HCT116 (cell line): ENCODE measurements around the gene CAPN9. TPM values are rescaled to one million over a fixed set of nuclear protein-coding genes. Genes with fewer than 3 reads are reported as not detected.

Source experiments
- ATAC-seq: fragments of 200-7000 bp; cut with Tn5 transposase; 2 replicates; pipeline ENCODE4 v1.9.1; 2020; ENCODE audit warnings: mild to moderate bottlenecking, moderate library complexity
- BruUV-seq: library from RNA; stranded (reverse); fragments of 400-500 nt; replicated peaks from 2 replicates; lab custom pipeline; 2021; lab: Mats Ljungman, UMichigan
- CTCF ChIA-PET: fragments of 300-600 bp; sonication (Branson Sonifier 250); formaldehyde crosslinking; loops from one replicate; lab custom pipeline; 2021; ENCODE audit warnings: antibody characterized with exemption; lab: Charles Lee
- POLR2A ChIA-PET: fragments of 300-600, 350-600 bp; sonication (Branson Sonifier 250); formaldehyde crosslinking; loops from one replicate; lab custom pipeline; 2021; ENCODE audit warnings: antibody characterized with exemption; lab: Charles Lee
- RAD21 ChIA-PET, 2 experiments: fragments of 300-600 bp; sonication (Branson Sonifier 250); formaldehyde crosslinking; loops; one replicate each; lab custom pipeline; 2023; ENCODE audit warnings: low total read pairs in 2 of 2; ENCODE audit not compliant: uncharacterized antibody in 2 of 2, unreplicated experiment in 2 of 2, low non-redundant PET in 1 of 2; lab: Charles Lee
- DNase-seq: peaks from one replicate; pipeline ENCODE4 v3.0.0-alpha.2; 2010; ENCODE audit warnings: low read depth, low spot score
- H2AFZ ChIP-seq: fragments of 200-600 bp; shearing (Covaris generic), sonication (generic); 2 replicates; pipeline ENCODE4 v1.6.1; 2017; ENCODE audit warnings: low read depth, mixed run types, mixed read lengths, antibody characterized with exemption, low read length; ENCODE audit not compliant: poor library complexity, severe bottlenecking
- H3K27ac ChIP-seq: 2 replicates; pipeline ENCODE4 v1.5.1; 2012; ENCODE audit warnings: low read depth, low read length
- H3K27me3 ChIP-seq: fragments of 200-600 bp; sonication (generic); 2 replicates; pipeline ENCODE4 v1.6.1; 2016; ENCODE audit warnings: mixed run types, low read length, mixed read lengths; ENCODE audit not compliant: insufficient read depth
- H3K36me3 ChIP-seq, 2 experiments: fragments of 200-500 bp in 1 of 2; fragments of 200-600 bp in 1 of 2; sonication (Bioruptor generic) in 1 of 2; sonication (generic) in 1 of 2; 2 replicates each; pipeline versions ENCODE4 v1.5.1 to v1.6.1; 2014 to 2016; ENCODE audit warnings: low read length in 2 of 2, inconsistent platforms in 1 of 2, mixed read lengths in 1 of 2, mixed run types in 1 of 2; ENCODE audit not compliant: insufficient read depth in 2 of 2, control insufficient read depth in 1 of 2
- H3K4me1 ChIP-seq, 2 experiments: fragments of 200-600 bp in 1 of 2; sonication (generic) in 1 of 2; 2 replicates each; pipeline versions ENCODE4 v1.5.1 to v1.6.1; 2012 to 2017; ENCODE audit warnings: low read length in 2 of 2, inconsistent platforms in 1 of 2, mild to moderate bottlenecking in 1 of 2, mixed read lengths in 1 of 2, mixed run types in 1 of 2, moderate library complexity in 1 of 2; ENCODE audit not compliant: insufficient read depth in 2 of 2, control insufficient read depth in 1 of 2
- H3K4me2 ChIP-seq: fragments of 200-600 bp; sonication (generic); 2 replicates; pipeline ENCODE4 v1.6.1; 2017; ENCODE audit warnings: mixed run types, low read length, mixed read lengths
- H3K4me3 ChIP-seq, 2 experiments: fragments of 200-600 bp in 1 of 2; sonication (generic) in 1 of 2; replicated peaks in 1 of 2; 2 replicates each; pipeline ENCODE4 v1.5.1; 2011 to 2016; ENCODE audit warnings: low read length in 2 of 2, control low read depth in 1 of 2, low read depth in 1 of 2, mild to moderate bottlenecking in 1 of 2, mixed read lengths in 1 of 2, mixed run types in 1 of 2
- H3K79me2 ChIP-seq: fragments of 200-600 bp; sonication (generic); 2 replicates; pipeline ENCODE4 v1.6.1; 2017; ENCODE audit warnings: mild to moderate bottlenecking, mixed run types, low read length, moderate library complexity, mixed read lengths; ENCODE audit not compliant: insufficient read depth
- H3K9ac ChIP-seq: fragments of 200-600 bp; sonication (generic); 2 replicates; pipeline ENCODE4 v1.6.1; 2016; ENCODE audit warnings: low read length, mixed read lengths
- H3K9me2 ChIP-seq: fragments of 200-600 bp; sonication (generic), shearing (Covaris generic); 2 replicates; pipeline ENCODE4 v1.6.1; 2017; ENCODE audit warnings: mixed run types, mild to moderate bottlenecking, moderate library complexity; ENCODE audit not compliant: insufficient read depth
- H3K9me3 ChIP-seq, 2 experiments: fragments of 200-500 bp in 1 of 2; fragments of 200-600 bp in 1 of 2; sonication (Bioruptor generic) in 1 of 2; sonication (generic) in 1 of 2; 2 replicates each; pipeline ENCODE4 v1.6.1; 2014 to 2017; ENCODE audit warnings: low read length in 2 of 2, mixed read lengths in 2 of 2, inconsistent platforms in 1 of 2, low read depth in 1 of 2, mild to moderate bottlenecking in 1 of 2, mixed run types in 1 of 2, moderate library complexity in 1 of 2; ENCODE audit not compliant: control insufficient read depth in 1 of 2, insufficient read depth in 1 of 2
- H4K20me1 ChIP-seq: fragments of 200-600 bp; sonication (generic), shearing (Covaris generic); 2 replicates; pipeline ENCODE4 v1.6.1; 2017; ENCODE audit warnings: mixed run types, mild to moderate bottlenecking, moderate library complexity; ENCODE audit not compliant: insufficient read depth
- CEBPB ChIP-seq: IDR thresholded peaks from 2 replicates; pipeline ENCODE4 v1.6.1; 2012; ENCODE audit warnings: low read depth
- EZH2 ChIP-seq: fragments of 200-600 bp; sonication (generic); IDR thresholded peaks from 2 replicates; pipeline ENCODE4 v1.6.1; 2017; ENCODE audit warnings: antibody characterized with exemption, mixed run types
- FOSL1 ChIP-seq: IDR thresholded peaks from 2 replicates; pipeline ENCODE4 v1.6.1; 2012; ENCODE audit warnings: low read depth
- JUND ChIP-seq: IDR thresholded peaks from 2 replicates; pipeline ENCODE4 v1.6.1; 2012
- POLR2A ChIP-seq: IDR thresholded peaks from 2 replicates; pipeline ENCODE4 v1.7.0; 2011; ENCODE audit warnings: borderline replicate concordance; ENCODE audit not compliant: insufficient read depth, insufficient read length; ENCODE audit errors: extremely low read depth
- RAD21 ChIP-seq: IDR thresholded peaks from 2 replicates; pipeline ENCODE4 v1.6.1; 2012; ENCODE audit warnings: low read depth, mild to moderate bottlenecking
- SIN3A ChIP-seq: IDR thresholded peaks from 2 replicates; pipeline ENCODE4 v1.6.1; 2012; ENCODE audit warnings: low read depth
- SP1 ChIP-seq: IDR thresholded peaks from 2 replicates; pipeline ENCODE4 v1.6.1; 2012; ENCODE audit warnings: low read depth
- ZFX ChIP-seq: fragments of 450-650 bp; IDR thresholded peaks from 2 replicates; pipeline ENCODE4 v1.6.1; 2017
- intact Hi-C: fragments of 100-400 bp; cut with micrococcal nuclease; formaldehyde crosslinking; loops from 2 replicates; pipeline ENCODE4 v1.10.0; 2022
- total RNA-seq: library from RNA; stranded (reverse); gene quantifications from one replicate; pipeline ENCODE4 v1.2.1, GENCODE V29; 2021; ENCODE audit not compliant: unreplicated experiment
- TF ChIP-seq, protein P1 (sequence below): IDR thresholded peaks from 2 replicates; pipeline ENCODE4 v1.6.1; 2011; ENCODE audit warnings: mild to moderate bottlenecking, low read length, moderate library complexity; ENCODE audit not compliant: insufficient replicate concordance; ENCODE audit errors: extremely low read depth
- TF ChIP-seq, protein P2 (sequence below): IDR thresholded peaks from 2 replicates; pipeline ENCODE4 v1.6.1; 2012; ENCODE audit warnings: low read depth

The CAPN9 gene
- total RNA-seq, 1 experiment from 2014 or later = not detected

DNA sequence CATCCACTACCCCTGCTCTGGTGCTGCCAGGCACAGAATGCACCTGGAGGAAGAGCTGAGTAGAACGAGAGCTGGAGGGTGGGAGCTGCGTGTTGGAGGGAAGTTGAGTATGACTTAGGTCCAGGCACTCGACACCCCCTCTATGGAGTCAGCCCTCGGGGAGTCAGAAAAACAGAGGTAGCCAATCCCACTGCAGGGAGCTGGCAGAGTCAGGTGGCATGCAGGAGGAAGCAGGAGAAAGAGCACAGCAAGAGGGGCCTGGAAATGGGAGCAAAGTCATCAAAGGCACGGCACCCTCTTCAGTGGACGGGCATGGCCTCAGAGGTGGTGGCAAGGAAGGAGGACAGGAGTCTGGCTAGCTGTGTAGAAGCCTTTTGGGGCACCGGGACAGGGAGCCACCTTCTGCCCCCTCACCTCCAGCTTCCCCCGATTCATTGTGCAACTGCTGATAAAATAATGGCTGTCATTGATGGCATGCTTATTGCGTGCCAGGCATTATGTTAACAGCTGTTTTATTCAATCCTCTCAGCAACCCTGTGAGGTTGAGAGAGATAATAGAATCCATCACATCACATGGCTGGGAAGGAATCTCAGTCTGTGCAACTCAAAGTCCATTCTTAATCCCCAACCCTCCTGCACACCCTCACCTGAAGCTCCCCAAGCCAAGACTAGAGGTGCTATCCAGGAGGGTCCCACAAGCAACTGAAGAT, 79.1 kb downstream of the CAPN9 start (continued):
- TF ChIP-seq, protein P1, sequence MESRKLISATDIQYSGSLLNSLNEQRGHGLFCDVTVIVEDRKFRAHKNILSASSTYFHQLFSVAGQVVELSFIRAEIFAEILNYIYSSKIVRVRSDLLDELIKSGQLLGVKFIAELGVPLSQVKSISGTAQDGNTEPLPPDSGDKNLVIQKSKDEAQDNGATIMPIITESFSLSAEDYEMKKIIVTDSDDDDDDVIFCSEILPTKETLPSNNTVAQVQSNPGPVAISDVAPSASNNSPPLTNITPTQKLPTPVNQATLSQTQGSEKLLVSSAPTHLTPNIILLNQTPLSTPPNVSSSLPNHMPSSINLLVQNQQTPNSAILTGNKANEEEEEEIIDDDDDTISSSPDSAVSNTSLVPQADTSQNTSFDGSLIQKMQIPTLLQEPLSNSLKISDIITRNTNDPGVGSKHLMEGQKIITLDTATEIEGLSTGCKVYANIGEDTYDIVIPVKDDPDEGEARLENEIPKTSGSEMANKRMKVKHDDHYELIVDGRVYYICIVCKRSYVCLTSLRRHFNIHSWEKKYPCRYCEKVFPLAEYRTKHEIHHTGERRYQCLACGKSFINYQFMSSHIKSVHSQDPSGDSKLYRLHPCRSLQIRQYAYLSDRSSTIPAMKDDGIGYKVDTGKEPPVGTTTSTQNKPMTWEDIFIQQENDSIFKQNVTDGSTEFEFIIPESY = no peak
- TF ChIP-seq ZFX = no peak
- TF ChIP-seq CEBPB = no peak
- no peak for TF ChIP-seq FOSL1
- TF ChIP-seq POLR2A = no peak
- TF ChIP-seq JUND = no peak
- TF ChIP-seq SP1 = no peak
- no peak for TF ChIP-seq RAD21

DNA sequence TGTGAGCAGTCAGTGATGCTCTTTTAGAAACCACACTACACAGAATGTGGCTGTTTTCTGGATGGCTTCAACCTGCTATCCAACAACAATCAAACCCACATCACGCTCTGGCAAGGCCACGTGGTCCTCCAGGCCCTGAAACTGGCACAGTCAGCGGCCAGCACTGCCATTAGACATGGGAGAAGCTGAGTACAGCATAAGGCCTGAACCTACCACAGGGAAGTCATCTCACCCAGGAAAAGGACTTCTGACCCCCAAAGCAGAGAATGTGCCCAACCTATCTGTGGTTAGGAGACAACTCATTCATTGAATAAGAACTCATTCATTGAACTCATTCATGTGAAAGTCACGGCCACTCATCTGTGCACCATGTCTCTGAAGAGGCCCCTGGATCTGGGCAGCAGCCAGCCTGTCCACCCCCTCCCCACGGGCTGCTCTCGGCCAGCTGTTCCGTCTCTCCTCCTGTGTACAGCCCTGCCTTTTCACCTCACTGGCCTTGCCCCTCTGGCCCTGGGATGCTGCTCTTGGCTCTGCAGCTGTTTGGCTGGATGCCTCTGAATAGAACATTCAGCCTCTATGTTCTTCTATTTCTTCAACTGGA, 80.0 kb downstream of the CAPN9 start:
- ATAC-seq = no peak
- RAD21 ChIA-PET = no interaction called here
- H4K20me1 ChIP-seq = no peaks in the 10 kb centered on the region
- no peaks in the 10 kb centered on the region for H3K9me3 ChIP-seq
- H3K4me3 ChIP-seq = no peak overlapping the region
- POLR2A ChIA-PET = no interaction called here
- CTCF ChIA-PET = no interaction called here
- H3K27ac ChIP-seq = no peak overlapping the region
- H3K36me3 ChIP-seq = no peaks in the 10 kb centered on the region
- DNase-seq = no peak
- no peaks in the 10 kb centered on the region for H3K79me2 ChIP-seq
- no peaks in the 10 kb centered on the region for H3K27me3 ChIP-seq
- no peak overlapping the region for H3K9ac ChIP-seq
- peaks cover 23 to 24% of the 10 kb centered on the region in 2 experiments for H3K4me1 ChIP-seq
- TF ChIP-seq RAD21 (no peak), SIN3A (no peak), EZH2 (no peak)
- TF ChIP-seq, protein P2, sequence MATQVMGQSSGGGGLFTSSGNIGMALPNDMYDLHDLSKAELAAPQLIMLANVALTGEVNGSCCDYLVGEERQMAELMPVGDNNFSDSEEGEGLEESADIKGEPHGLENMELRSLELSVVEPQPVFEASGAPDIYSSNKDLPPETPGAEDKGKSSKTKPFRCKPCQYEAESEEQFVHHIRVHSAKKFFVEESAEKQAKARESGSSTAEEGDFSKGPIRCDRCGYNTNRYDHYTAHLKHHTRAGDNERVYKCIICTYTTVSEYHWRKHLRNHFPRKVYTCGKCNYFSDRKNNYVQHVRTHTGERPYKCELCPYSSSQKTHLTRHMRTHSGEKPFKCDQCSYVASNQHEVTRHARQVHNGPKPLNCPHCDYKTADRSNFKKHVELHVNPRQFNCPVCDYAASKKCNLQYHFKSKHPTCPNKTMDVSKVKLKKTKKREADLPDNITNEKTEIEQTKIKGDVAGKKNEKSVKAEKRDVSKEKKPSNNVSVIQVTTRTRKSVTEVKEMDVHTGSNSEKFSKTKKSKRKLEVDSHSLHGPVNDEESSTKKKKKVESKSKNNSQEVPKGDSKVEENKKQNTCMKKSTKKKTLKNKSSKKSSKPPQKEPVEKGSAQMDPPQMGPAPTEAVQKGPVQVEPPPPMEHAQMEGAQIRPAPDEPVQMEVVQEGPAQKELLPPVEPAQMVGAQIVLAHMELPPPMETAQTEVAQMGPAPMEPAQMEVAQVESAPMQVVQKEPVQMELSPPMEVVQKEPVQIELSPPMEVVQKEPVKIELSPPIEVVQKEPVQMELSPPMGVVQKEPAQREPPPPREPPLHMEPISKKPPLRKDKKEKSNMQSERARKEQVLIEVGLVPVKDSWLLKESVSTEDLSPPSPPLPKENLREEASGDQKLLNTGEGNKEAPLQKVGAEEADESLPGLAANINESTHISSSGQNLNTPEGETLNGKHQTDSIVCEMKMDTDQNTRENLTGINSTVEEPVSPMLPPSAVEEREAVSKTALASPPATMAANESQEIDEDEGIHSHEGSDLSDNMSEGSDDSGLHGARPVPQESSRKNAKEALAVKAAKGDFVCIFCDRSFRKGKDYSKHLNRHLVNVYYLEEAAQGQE = no peak
- H3K9me2 ChIP-seq = no peaks in the 10 kb centered on the region
- no peak overlapping the region for H3K4me2 ChIP-seq
- no peak overlapping the region for H2AFZ ChIP-seq
- BruUV-seq = no TSS peak
- intact Hi-C loops = no loop called here
